Lower leg skin (tissue), 3 donors: ENCODE results near the gene PTGR3.

Source experiments
- POLR2A ChIP-seq, 2 donors: fragments of 450-650 bp; IDR thresholded peaks; one replicate each; pipeline ENCODE4 v1.6.1; 2016 to 2017; ENCODE audit warnings: antibody characterized with exemption in 2 of 2, mild to moderate bottlenecking in 1 of 2, moderate library complexity in 1 of 2
- TF ChIP-seq, protein P1 (sequence below), 3 donors: fragments of 450-650 bp; IDR thresholded peaks; one replicate each; pipeline ENCODE4 v1.5.1; 2016; ENCODE audit warnings: antibody characterized with exemption in 3 of 3, mild to moderate bottlenecking in 3 of 3, moderate library complexity in 2 of 3

DNA sequence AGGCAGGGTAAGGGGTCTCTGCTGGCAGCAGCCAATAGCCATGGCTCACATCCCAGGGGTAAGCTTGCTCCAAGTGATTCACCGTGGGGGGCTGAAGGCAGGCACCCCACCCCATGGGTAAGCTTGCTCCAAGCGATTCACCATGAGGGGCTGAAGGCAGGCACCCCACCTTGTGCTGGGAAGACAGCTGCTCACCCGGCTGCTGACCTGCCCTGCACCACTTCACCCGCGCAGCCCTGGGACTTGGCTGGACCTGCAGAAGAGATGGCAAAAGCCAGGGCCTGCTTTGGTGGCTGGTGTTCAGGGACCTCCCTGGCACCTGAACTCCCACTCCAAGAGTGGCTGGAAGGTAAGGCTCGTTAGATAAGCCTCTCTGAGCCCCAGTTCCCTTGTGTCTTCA lies 19.2 kb downstream of the PTGR3 start:
- TF ChIP-seq, protein P1, sequence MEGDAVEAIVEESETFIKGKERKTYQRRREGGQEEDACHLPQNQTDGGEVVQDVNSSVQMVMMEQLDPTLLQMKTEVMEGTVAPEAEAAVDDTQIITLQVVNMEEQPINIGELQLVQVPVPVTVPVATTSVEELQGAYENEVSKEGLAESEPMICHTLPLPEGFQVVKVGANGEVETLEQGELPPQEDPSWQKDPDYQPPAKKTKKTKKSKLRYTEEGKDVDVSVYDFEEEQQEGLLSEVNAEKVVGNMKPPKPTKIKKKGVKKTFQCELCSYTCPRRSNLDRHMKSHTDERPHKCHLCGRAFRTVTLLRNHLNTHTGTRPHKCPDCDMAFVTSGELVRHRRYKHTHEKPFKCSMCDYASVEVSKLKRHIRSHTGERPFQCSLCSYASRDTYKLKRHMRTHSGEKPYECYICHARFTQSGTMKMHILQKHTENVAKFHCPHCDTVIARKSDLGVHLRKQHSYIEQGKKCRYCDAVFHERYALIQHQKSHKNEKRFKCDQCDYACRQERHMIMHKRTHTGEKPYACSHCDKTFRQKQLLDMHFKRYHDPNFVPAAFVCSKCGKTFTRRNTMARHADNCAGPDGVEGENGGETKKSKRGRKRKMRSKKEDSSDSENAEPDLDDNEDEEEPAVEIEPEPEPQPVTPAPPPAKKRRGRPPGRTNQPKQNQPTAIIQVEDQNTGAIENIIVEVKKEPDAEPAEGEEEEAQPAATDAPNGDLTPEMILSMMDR (IDR thresholded peaks at IDR 0.05), result no peak
- no peak for TF ChIP-seq POLR2A (IDR thresholded peaks at IDR 0.05)
